Smooth muscle cell of bladder (primary cell): ENCODE measurements around the gene BHLHE23. TPM values are rescaled to one million over a fixed set of nuclear protein-coding genes. Genes with fewer than 3 reads are reported as not detected.

Experiments used
- total RNA-seq: library from RNA; depleted of rRNA; stranded (reverse); fragments of >200 nt; gene quantifications from 2 replicates; pipeline ENCODE4 v1.2.3, GENCODE V29; 2014

The BHLHE23 gene
- total RNA-seq: not detected in 2 replicates

DNA sequence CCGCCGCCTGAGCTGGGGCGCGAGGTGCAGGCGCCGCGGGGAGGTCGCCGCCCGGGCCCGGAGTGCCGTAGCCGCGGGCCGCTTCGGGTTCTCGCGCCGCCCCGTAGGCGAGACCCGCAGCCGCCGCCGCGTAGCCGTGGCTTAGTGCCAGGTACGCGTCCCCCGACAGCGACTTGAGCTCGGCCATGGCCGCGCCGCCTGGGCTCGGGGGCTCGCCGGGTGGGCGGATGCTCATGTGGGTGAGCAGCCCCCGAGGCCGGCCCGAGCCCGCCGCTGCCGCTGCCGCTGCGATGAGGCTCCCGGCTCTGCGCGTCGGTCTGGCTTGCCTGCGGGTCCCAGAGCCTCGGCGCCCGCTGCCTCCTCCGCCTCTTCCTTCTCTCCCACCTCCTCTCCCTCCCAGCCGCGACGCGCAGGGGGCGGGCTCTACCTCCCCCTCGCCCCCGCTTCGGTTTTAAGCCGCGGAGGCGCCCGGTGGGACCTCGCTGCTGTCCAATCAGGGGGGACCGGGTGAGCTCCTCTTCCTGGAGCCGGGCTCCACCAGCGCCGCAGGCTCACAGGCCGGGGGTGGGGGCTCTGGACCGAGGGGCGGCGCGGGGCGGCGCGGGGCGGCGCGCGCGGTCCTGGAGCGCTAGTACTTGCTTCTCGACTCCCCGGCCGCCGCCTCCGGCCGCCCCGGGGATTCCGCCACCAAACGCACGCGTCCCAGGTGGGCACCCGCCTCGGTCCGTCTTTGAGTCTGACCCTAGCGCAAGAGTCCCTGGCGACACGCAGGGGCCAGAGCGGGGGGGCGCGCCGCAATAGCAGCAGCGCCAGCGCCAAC is at the start of gene BHLHE23:
BHLHE23 (minus strand) TSS at position 425 of the 820 bp plus-strand sequence; CDS start at position 235, 190 bp downstream.

Other genes with a start within 250 kb of the BHLHE23 start
- 15.8 and 17.7 TPM in 2 replicates for gene MRGBP, start 210.5 kb downstream of the BHLHE23 start, total RNA-seq
- gene OGFR, start 202.1 kb downstream of the BHLHE23 start, total RNA-seq: 33.0 and 38.6 TPM in 2 replicates
- gene COL9A3, start 189.9 kb downstream of the BHLHE23 start, total RNA-seq: 0.57 and 0.74 TPM in 2 replicates
- 14.1 and 18.7 TPM in 2 replicates for gene TCFL5, start 145.1 kb downstream of the BHLHE23 start, total RNA-seq
- 25.6 and 30.0 TPM in 2 replicates for gene DIDO1, start 80.5 kb downstream of the BHLHE23 start, total RNA-seq
- 29.7 and 44.3 TPM in 2 replicates for gene GID8, start 68.8 kb downstream of the BHLHE23 start, total RNA-seq
- 9.4 TPM in 2 replicates for gene SLC17A9, start 54.3 kb downstream of the BHLHE23 start, total RNA-seq
- gene YTHDF1, start 209.2 kb upstream of the BHLHE23 start, total RNA-seq: 12.8 and 17.7 TPM in 2 replicates
- gene BIRC7, start 228.9 kb upstream of the BHLHE23 start, total RNA-seq: 0.65 TPM in 1 of 2 replicates, not detected in the other
- 0.18 TPM in 1 of 2 replicates, not detected in the other for gene NKAIN4, start 247.5 kb upstream of the BHLHE23 start, total RNA-seq